ENCODE data around the gene APOBEC3A.

Gene APOBEC3A

DNA sequence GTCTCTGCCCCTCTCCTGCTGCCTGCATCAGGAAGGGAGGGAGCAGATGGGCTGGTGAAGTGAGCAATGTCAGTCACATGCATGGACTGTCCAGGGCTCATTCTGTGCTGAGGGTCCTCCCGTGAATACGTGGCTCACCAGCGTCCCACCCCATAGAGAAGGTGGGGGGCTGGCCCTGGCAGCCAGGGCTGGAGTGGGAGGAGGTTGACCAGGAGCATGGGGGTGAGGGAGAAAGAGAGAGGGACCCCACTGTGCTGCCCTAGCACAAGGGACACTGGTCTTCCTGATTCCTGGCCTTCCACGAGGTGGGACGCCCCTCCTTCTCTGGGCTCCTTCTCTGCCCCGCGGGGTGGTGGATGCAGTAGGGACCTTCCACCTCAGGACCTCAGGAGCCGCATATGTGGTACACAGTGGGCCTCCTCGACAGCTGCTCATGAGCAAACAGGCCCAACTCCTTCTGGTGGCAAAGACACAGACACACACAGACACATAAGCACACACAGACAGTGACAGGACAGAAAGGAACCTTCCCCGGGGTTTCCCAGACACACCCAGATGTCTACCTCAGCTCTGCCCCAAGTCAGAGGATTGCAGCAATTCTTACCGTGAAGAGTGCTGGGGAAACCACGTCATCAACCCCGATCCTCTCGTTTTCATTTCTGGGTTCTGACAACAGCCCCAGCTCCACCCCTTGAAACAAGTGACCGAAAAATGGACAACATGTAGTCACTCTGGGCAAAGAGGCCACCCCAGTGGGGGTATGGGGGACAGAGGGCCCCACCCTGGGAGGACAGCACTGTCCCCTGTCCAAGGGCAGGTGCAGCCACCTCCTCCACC, 3.6 kb upstream of the APOBEC3A start:
- Mint-ChIP-seq H3K27me3 (ENCODE audit: low read depth) (peaks cover 20% of the 10 kb centered on the region), H3K27ac (no peak overlapping the region), H3K36me3 (ENCODE audit: low read depth) (no peaks in the 10 kb centered on the region), H3K9me3 (no peaks in the 10 kb centered on the region), H3K4me1 (no peaks in the 10 kb centered on the region), H3K4me3 (no peak overlapping the region)
- TF ChIP-seq, protein P1, sequence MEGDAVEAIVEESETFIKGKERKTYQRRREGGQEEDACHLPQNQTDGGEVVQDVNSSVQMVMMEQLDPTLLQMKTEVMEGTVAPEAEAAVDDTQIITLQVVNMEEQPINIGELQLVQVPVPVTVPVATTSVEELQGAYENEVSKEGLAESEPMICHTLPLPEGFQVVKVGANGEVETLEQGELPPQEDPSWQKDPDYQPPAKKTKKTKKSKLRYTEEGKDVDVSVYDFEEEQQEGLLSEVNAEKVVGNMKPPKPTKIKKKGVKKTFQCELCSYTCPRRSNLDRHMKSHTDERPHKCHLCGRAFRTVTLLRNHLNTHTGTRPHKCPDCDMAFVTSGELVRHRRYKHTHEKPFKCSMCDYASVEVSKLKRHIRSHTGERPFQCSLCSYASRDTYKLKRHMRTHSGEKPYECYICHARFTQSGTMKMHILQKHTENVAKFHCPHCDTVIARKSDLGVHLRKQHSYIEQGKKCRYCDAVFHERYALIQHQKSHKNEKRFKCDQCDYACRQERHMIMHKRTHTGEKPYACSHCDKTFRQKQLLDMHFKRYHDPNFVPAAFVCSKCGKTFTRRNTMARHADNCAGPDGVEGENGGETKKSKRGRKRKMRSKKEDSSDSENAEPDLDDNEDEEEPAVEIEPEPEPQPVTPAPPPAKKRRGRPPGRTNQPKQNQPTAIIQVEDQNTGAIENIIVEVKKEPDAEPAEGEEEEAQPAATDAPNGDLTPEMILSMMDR (IDR thresholded peaks at IDR 0.05; ENCODE audit: unreplicated experiment in 3 of 3), result no peak

DNA sequence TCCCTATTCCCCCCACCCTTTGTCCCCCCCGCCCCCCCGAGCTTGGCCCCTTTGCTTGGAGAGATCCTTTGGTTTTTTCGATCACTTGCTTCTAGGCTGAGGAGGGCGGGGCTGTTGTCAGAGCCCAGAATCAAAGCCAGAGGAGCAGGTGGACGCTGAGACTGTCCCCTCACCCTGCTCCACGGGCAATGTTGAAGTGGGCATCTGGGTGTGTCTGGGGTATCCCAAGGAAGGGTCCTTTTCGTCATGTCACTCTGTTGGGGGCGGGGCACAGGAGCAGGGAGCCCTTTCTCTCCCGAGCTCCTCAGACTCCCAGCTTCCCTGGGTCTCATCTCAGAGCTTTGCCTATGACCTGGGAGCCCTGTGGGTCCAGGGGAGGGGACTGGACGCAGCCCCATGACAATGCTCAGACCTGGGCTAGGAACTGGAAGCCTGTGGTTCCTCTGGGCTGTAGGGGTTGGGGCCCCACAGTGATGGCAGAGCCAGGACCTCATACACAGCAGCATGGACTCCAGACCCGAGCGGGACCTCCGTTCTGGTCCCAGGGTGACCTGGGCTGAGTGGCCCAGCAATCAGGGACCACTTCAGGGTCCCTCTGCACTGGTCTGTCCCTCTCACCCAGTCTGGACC, 2.9 kb upstream of the APOBEC3A start:
- TF ChIP-seq, protein P1 (IDR thresholded peaks at IDR 0.05; ENCODE audit: unreplicated experiment in 3 of 3), result no peak
- Mint-ChIP-seq H3K9me3 (no peaks in the 10 kb centered on the region), H3K27ac (no peak overlapping the region), H3K36me3 (ENCODE audit: low read depth) (no peaks in the 10 kb centered on the region), H3K4me1 (no peaks in the 10 kb centered on the region), H3K27me3 (ENCODE audit: low read depth) (peaks cover 23% of the 10 kb centered on the region), H3K4me3 (no peak overlapping the region)

DNA sequence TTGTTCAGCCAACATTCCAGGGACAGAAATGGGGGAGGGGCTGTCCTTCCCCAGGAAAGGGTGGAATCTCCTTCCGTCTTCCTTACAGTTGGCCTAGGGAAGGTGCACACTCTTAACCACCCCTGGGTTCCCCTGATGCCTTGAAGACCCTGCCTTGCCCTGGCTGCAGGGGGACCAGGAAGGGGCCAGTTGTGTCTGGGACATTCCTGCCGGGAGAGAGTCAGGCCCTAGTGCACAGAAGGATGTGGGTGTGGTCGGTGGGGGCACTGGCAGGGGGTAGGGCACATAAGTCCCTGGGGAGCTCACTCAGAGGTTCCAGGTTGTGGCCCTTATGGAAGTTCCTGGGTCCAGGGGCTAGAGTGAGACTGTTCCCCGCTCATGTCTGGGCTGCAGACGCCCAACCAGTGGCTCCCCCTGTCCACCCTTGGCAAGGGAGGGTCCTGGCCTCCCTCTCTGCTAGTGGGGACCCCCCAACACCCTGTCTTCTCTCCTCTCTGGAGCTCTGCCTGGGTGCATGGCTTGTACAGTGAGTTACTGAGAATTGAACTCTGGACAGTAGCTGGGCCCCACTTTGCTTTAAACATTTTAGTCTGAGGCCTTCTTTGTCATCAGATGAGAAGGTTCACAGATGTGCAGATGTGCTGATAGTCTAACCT, 2.0 kb upstream of the APOBEC3A start:
- no peaks in the 10 kb centered on the region for H3K4me1 Mint-ChIP-seq
- no peak overlapping the region for H3K27ac Mint-ChIP-seq
- TF ChIP-seq, protein P1 (IDR thresholded peaks at IDR 0.05; ENCODE audit: unreplicated experiment in 3 of 3), result no peak
- no peaks in the 10 kb centered on the region for H3K36me3 Mint-ChIP-seq (ENCODE audit: low read depth)
- H3K4me3 Mint-ChIP-seq, result no peak overlapping the region
- peaks cover 27% of the 10 kb centered on the region for H3K27me3 Mint-ChIP-seq (ENCODE audit: low read depth)
- no peaks in the 10 kb centered on the region for H3K9me3 Mint-ChIP-seq

DNA sequence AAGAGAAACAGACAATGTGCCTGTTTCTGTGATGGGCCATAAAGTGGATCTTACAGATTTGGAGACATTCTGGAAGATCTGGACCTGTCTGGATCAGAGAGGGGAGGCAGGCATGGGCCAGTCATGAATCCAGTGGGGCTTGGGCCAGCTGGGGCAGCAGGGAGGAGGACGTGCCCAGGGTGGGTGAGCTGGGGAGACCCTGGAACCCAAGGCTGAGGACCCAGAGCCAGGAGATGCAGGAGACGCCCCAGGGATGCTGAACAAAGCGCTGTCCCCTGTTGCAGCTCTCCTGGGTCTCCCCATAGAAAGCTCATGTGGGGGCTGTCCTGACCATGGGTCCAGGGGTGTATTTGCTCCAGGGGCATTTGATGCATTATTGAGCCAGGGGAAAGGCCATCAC, 1.5 kb upstream of the APOBEC3A start:
- no peak overlapping the region for H3K4me3 Mint-ChIP-seq
- no peak overlapping the region for H3K27ac Mint-ChIP-seq
- H3K4me1 Mint-ChIP-seq, result no peaks in the 10 kb centered on the region
- no peaks in the 10 kb centered on the region for H3K36me3 Mint-ChIP-seq (ENCODE audit: low read depth)
- no peaks in the 10 kb centered on the region for H3K9me3 Mint-ChIP-seq
- peaks cover 27% of the 10 kb centered on the region for H3K27me3 Mint-ChIP-seq (ENCODE audit: low read depth)
- TF ChIP-seq, protein P1 (IDR thresholded peaks at IDR 0.05; ENCODE audit: unreplicated experiment in 3 of 3), result no peak

DNA sequence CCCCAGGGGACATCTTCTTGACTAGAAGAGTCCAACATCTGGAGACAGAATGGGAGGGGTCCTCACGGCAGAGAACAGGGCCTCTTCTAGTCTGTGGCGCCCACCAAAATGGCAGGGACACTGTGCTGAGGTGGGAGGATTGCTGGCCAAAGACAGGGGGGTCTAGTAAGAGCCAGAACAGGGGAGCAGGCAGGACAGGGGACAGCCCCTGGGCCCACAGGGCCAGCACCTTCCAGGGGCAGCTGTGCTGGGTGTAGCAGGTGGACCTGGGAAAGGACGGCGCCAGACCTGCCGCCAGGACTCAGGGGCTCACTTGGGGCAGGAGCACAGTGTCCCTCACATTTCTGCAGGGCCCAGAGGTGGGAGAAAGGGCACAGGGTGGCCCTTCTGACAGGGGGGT, 858 bp upstream of the APOBEC3A start:
- H3K4me3 Mint-ChIP-seq, result no peak overlapping the region
- no peaks in the 10 kb centered on the region for H3K36me3 Mint-ChIP-seq (ENCODE audit: low read depth)
- H3K27me3 Mint-ChIP-seq (ENCODE audit: low read depth), result peaks cover 24% of the 10 kb centered on the region
- H3K27ac Mint-ChIP-seq, result no peak overlapping the region
- no peaks in the 10 kb centered on the region for H3K9me3 Mint-ChIP-seq
- TF ChIP-seq, protein P1 (IDR thresholded peaks at IDR 0.05; ENCODE audit: unreplicated experiment in 3 of 3), result no peak
- H3K4me1 Mint-ChIP-seq, result no peaks in the 10 kb centered on the region

All from nephron (organoid).